HepG2 (cell line): ENCODE data around the gene GPN2. TPM values are rescaled to one million over a fixed set of nuclear protein-coding genes. Genes with fewer than 3 reads are reported as not detected.
A peak's percentile ranks its signal among the peaks of the same experiment; 100 is the strongest.

Experiments used
- AFF4 ChIP-seq: sonication (generic); formaldehyde crosslinking; IDR thresholded peaks from 2 replicates; pipeline ENCODE4 v1.4.0; 2020; ENCODE audit warnings: missing genetic modification reagents
- EP300 ChIP-seq, 3 experiments: sonication (generic) in 1 of 3; formaldehyde crosslinking in 1 of 3; IDR thresholded peaks; 2 replicates each; pipeline versions ENCODE4 v1.5.1 to v1.6.1; 2011 to 2020; ENCODE audit warnings: low read depth in 2 of 3, low read length in 2 of 3, borderline replicate concordance in 1 of 3, improper control_type of control experiment in 1 of 3, mild to moderate bottlenecking in 1 of 3, missing genetic modification reagents in 1 of 3, moderate library complexity in 1 of 3
- FOSL2 ChIP-seq: sonication (generic); formaldehyde crosslinking; IDR thresholded peaks from 2 replicates; pipeline ENCODE4 v1.4.0; 2020; ENCODE audit warnings: missing genetic modification reagents
- FOXK1 ChIP-seq: sonication (generic); formaldehyde crosslinking; IDR thresholded peaks from 2 replicates; pipeline ENCODE4 v1.4.0; 2020; ENCODE audit warnings: low read depth, missing genetic modification reagents, borderline replicate concordance
- MAFK ChIP-seq, 2 experiments: IDR thresholded peaks in 1 of 2; conservative IDR thresholded peaks in 1 of 2; 2 replicates each; pipeline ENCODE4 v1.6.1; 2011; ENCODE audit warnings: improper control_type of control experiment in 2 of 2, low read length in 2 of 2
- MEIS1 ChIP-seq: sonication (generic); formaldehyde crosslinking; IDR thresholded peaks from 2 replicates; pipeline ENCODE4 v1.9.0; 2021; ENCODE audit warnings: mild to moderate bottlenecking, missing genetic modification reagents, moderate library complexity, borderline replicate concordance
- PHF21A ChIP-seq: sonication (generic); formaldehyde crosslinking; IDR thresholded peaks from 2 replicates; pipeline ENCODE4 v1.5.0; 2020; ENCODE audit warnings: mild to moderate bottlenecking, missing genetic modification reagents
- POGZ ChIP-seq: sonication (generic); formaldehyde crosslinking; IDR thresholded peaks from 2 replicates; pipeline ENCODE4 v1.4.0; 2020; ENCODE audit warnings: mild to moderate bottlenecking, missing genetic modification reagents
- SOX5 ChIP-seq: IDR thresholded peaks from 2 replicates; pipeline ENCODE4 v1.6.1; 2016; ENCODE audit warnings: borderline replicate concordance
- SUZ12 ChIP-seq: fragments of 150-350 bp; IDR thresholded peaks from 2 replicates; pipeline ENCODE4 v1.6.1; 2014; ENCODE audit warnings: low read depth, low read length
- TEAD3 ChIP-seq: optimal IDR thresholded peaks from 2 replicates; pipeline ENCODE3; 2016; ENCODE audit warnings: borderline replicate concordance
- ZBTB4 ChIP-seq: sonication (generic); formaldehyde crosslinking; IDR thresholded peaks from 2 replicates; pipeline ENCODE4 v1.4.0; 2020; ENCODE audit warnings: missing genetic modification reagents, mild to moderate bottlenecking, borderline replicate concordance
- ZFYVE20 ChIP-seq: sonication (generic); formaldehyde crosslinking; IDR thresholded peaks from 2 replicates; pipeline ENCODE4 v1.8.0; 2023; ENCODE audit warnings: low read depth, mild to moderate bottlenecking, moderate library complexity, missing genetic modification reagents, borderline replicate concordance
- ZNF205 ChIP-seq: IDR thresholded peaks from 2 replicates; pipeline ENCODE4 v1.6.1; 2018; ENCODE audit warnings: missing biosample characterization, missing genetic modification reagents
- ZNF281 ChIP-seq: sonication (generic); formaldehyde crosslinking; IDR thresholded peaks from 2 replicates; pipeline ENCODE4 v1.4.0; 2020; ENCODE audit warnings: missing genetic modification reagents, borderline replicate concordance
- ZNF556 ChIP-seq: sonication (generic); formaldehyde crosslinking; IDR thresholded peaks from 2 replicates; pipeline ENCODE4 v1.4.0; 2020; ENCODE audit warnings: mild to moderate bottlenecking, missing genetic modification reagents, borderline replicate concordance
- ZNF580 ChIP-seq: IDR thresholded peaks from 2 replicates; pipeline ENCODE4 v1.6.1; 2016; ENCODE audit warnings: low read depth, borderline replicate concordance
- polyA plus RNA-seq, 8 experiments: library from polyadenylated mRNA; depleted of rRNA in 3 of 8; stranded (reverse) in 7 of 8; unstranded in 1 of 8; fragments of >200 nt; fragmentation: Illumina TruSeq in 4 of 8; extraction: Trizol in 4 of 8; gene quantifications; 2 replicates each; pipeline versions ENCODE4 v1.2.1 to v1.2.3, GENCODE V29; 2011 to 2016; ENCODE audit warnings: low read depth in 4 of 8, missing spikeins in 1 of 8, mixed read lengths in 1 of 8; ENCODE audit not compliant: insufficient read depth in 1 of 8
- total RNA-seq, 5 experiments: library from RNA; depleted of rRNA; stranded (reverse); fragments of >200 nt; fragmentation: Illumina TruSeq; extraction: Trizol; gene quantifications; 2 replicates each; pipeline ENCODE4 v1.2.3, GENCODE V29; 2016; ENCODE audit warnings: low read depth in 1 of 5

Gene GPN2
- total and polyA plus RNA-seq, 2 of the 13 experiments (the other 11 are each of a cell fraction or from before 2014, with no cell fraction given): 19.3 to 38.9 TPM

- TF ChIP-seq AFF4 (CRISPR knock-in tag) (no peak), ZNF580 (CRISPR knock-in tag) (no peak; the same call in 1 of the 2 replicates), PHF21A (CRISPR knock-in tag) (peak; percentile 66), POGZ (CRISPR knock-in tag) (no peak), ZNF281 (CRISPR knock-in tag) (peak; percentile 39; the same call in 1 of the 2 replicates), SUZ12 (no peak), ZNF205 (CRISPR knock-in tag) (0 out of 2 replicates have a peak, but pooled peaks have one; percentile 30), ZFYVE20 (CRISPR knock-in tag) (no peak), FOSL2 (CRISPR knock-in tag) (peak; percentile 51), ZNF556 (CRISPR knock-in tag) (peak; percentile 24; the same call in 1 of the 2 replicates), FOXK1 (CRISPR knock-in tag) (peak; percentile 46; the same call in 1 of the 2 replicates), MAFK (conservative IDR thresholded peaks at IDR 0.05 in 1 of 2, IDR thresholded peaks at IDR 0.05 in 1 of 2; ENCODE audit: low read length in 2 of 2) (no peak), EP300 (IDR thresholded peaks at IDR 0.05; ENCODE audit: low read depth in 2 of 2, low read length in 2 of 2) (peak in 1 of 2 experiments; percentile 69; a peak in 2 of 4 replicates), EP300 (CRISPR knock-in tag; IDR thresholded peaks at IDR 0.05; ENCODE audit: borderline replicate concordance) (peak; percentile 17; the same call in 1 of the 2 replicates), SOX5 (peak; percentile 41; the same call in 1 of the 2 replicates), MEIS1 (CRISPR knock-in tag) (peak; percentile 48; the same call in 1 of the 2 replicates), TEAD3 (CRISPR knock-in tag) (peak; percentile 82), ZBTB4 (CRISPR knock-in tag) (peak; percentile 63; the same call in 1 of the 2 replicates)
These were observed 51.4 kb downstream of the GPN2 start (continued) for GRCh38 chr1:26838474-26839338.
